ENCODE measurements around the gene CXorf58. TPM values are rescaled to one million over a fixed set of nuclear protein-coding genes. Genes with fewer than 3 reads are reported as not detected.
"Not testable (repeated sequence)": the region's sequence is repeated elsewhere in the genome, so short reads cannot be mapped to it uniquely, and the experiment has no call there.

CXorf58 gene
- total RNA-seq, result not detected in 2 replicates
- polyA plus RNA-seq, result not detected in 2 replicates
- polyA plus RNA-seq (2011; cell fraction: cytosol; rRNA removed), result not detected in 2 replicates
- polyA plus RNA-seq (2011; cell fraction: nucleus; rRNA removed), result not detected in 2 replicates
- not detected in 2 replicates for polyA plus RNA-seq (2012)
- polyA minus RNA-seq, result not detected in 2 replicates
- polyA minus RNA-seq (2011; cell fraction: cytosol; rRNA and poly(A)+ RNA removed), result not detected
- polyA minus RNA-seq (2011; cell fraction: nucleus; rRNA and poly(A)+ RNA removed), result not detected in 2 replicates
- Bru-seq, nascent RNA, result percentile 9 among the genes with signal in this experiment
- BruChase-seq, experiment 1, labeled RNA remaining after a 6-hour chase, result percentile 3 among the genes with signal in this experiment
- percentile 6 among the genes with signal in this experiment for BruChase-seq, experiment 2, labeled RNA remaining after a 2-hour chase
- long read RNA-seq, result 0 reads

DNA sequence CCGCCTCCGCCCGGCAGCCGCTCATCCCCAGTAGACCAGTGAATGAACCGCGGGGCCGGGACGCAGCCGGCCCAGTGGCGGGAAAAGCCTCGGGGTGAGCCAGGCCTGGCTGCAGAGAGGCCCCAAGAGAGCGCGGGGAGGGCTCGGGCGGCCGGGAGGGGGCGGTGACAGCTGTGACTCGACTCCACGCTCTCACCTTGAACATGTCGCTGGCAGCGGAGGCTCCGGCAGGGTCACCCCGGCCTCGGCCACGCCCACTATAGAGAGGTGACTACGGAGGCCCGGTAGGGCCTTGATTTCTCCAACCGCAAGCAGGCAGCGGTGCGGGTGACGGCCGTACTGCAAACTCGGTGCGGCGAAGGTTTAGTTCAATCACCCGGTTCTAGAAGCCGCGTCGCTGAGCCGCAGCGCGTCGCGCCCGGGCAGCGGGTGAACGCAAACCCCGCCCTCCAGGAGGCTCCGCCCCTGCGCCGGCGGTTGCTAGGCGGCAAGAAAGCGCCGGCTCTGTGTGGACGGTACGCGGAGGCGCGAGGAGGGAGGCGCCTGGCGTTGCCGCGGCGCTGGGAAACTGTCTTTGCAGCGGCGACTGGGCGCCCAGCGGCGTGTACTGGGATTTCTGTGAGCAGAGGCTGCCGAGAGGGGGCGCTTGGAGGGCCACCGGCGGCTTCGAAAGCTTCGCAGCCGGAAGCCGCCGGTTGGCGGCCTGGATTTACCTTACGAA, at the start of gene CXorf58, which contains the start of gene APOO:
Gene CXorf58, plus strand, starts transcription at position 509 of the 721 bp plus-strand sequence. CDS start 2,297 bp downstream, outside the sequence.
Gene APOO, minus strand, starts transcription at position 441 of the 721 bp plus-strand sequence. Its CDS starts 236 bp downstream, at position 205.
- BruUV-seq (replicated peaks), result TSS peak; percentile 33
- Histone ChIP-seq H3K27me3 (ENCODE audit: control insufficient read depth in 2 of 2, insufficient read depth in 2 of 2, low read length in 2 of 2) (no peaks in the 10 kb centered on the region), H3K4me3 (replicated peaks in 1 of 3; ENCODE audit: insufficient read depth in 1 of 3, low read depth in 1 of 3, low read length in 3 of 3) (peak within 1 kb of the TSS; percentile 51 to 82 (median 72)), H3K4me2 (ENCODE audit: insufficient read depth, low read length) (peak within 1 kb of the TSS; percentile 83), H2AFZ (ENCODE audit: low read depth, low read length) (peak within 1 kb of the TSS; percentile 61), H3K9me1 (replicated peaks; ENCODE audit: control insufficient read depth, extremely low read depth, insufficient read depth, low read length) (no peaks in the 10 kb centered on the region), H3K36me3 (ENCODE audit: control insufficient read depth in 2 of 2, extremely low read depth in 1 of 2, insufficient read depth in 2 of 2, low read length in 2 of 2) (no peaks in the 10 kb centered on the region), H4K20me1 (replicated peaks; ENCODE audit: control insufficient read depth, extremely low read depth, insufficient read depth, low read length) (no peaks in the 10 kb centered on the region), H3K4me1 (ENCODE audit: control insufficient read depth, extremely low read depth, insufficient read depth, low read length) (peaks cover 5% of the 10 kb centered on the region), H3K9ac (replicated peaks; ENCODE audit: extremely low read depth, insufficient read depth, low read length) (peak within 1 kb of the TSS; percentile 84), H3K27ac (ENCODE audit: insufficient read depth, low read depth, low read length) (peak within 1 kb of the TSS; percentile 68), H3K9me3 (replicated peaks; ENCODE audit: control insufficient read depth, insufficient read depth, low read length) (no peaks in the 10 kb centered on the region), H3K79me2 (ENCODE audit: control insufficient read depth, insufficient read depth, low read length) (peaks cover 4% of the 10 kb centered on the region)
- intact Hi-C loops (cut with micrococcal nuclease), result loop anchor here (1.0 to 10.0 kb wide), 4 partner anchors 118 to 335 kb away; partner anchors contain the start of gene EIF2S3
- DNase-seq (ENCODE audit: low read depth, low spot score), result peak; percentile 91
- ChIA-PET CTCF (interaction anchor here (0.6 to 3.7 kb wide), 8 partner anchors 13 to 952 kb away, joined by 3 to 41 read pairs (median 4); partner anchors contain the start of genes ACOT9 and EIF2S3), POLR2A (interaction anchor here (1.5 kb wide), 1 partner anchor 125 kb away, joined by 5 read pairs; the partner anchor contains the start of gene SAT1)
- dilution Hi-C loops (cut with MboI; ENCODE audit: extremely low pct_ligation_motif_present, low sequenced_read_pairs), result no loop called here
- peak; percentile 85 for FAIRE-seq
- TF ChIP-seq POLR2A (IDR thresholded peaks at IDR 0.05; ENCODE audit: low read depth, low read length) (peak; percentile 39), JUN (IDR thresholded peaks at IDR 0.05; ENCODE audit: borderline replicate concordance, insufficient read depth, insufficient read length, low read depth) (no peak)
- TF ChIP-seq, protein P1, sequence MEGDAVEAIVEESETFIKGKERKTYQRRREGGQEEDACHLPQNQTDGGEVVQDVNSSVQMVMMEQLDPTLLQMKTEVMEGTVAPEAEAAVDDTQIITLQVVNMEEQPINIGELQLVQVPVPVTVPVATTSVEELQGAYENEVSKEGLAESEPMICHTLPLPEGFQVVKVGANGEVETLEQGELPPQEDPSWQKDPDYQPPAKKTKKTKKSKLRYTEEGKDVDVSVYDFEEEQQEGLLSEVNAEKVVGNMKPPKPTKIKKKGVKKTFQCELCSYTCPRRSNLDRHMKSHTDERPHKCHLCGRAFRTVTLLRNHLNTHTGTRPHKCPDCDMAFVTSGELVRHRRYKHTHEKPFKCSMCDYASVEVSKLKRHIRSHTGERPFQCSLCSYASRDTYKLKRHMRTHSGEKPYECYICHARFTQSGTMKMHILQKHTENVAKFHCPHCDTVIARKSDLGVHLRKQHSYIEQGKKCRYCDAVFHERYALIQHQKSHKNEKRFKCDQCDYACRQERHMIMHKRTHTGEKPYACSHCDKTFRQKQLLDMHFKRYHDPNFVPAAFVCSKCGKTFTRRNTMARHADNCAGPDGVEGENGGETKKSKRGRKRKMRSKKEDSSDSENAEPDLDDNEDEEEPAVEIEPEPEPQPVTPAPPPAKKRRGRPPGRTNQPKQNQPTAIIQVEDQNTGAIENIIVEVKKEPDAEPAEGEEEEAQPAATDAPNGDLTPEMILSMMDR (IDR thresholded peaks at IDR 0.05; ENCODE audit: extremely low read depth in 1 of 2, insufficient read depth in 1 of 2, low read depth in 1 of 2, low read length in 2 of 2), result peak; percentile 71 to 83
- TF ChIP-seq, protein P2, sequence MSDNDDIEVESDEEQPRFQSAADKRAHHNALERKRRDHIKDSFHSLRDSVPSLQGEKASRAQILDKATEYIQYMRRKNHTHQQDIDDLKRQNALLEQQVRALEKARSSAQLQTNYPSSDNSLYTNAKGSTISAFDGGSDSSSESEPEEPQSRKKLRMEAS (IDR thresholded peaks at IDR 0.05; ENCODE audit: insufficient read depth, insufficient read length), result peak; percentile 3

DNA sequence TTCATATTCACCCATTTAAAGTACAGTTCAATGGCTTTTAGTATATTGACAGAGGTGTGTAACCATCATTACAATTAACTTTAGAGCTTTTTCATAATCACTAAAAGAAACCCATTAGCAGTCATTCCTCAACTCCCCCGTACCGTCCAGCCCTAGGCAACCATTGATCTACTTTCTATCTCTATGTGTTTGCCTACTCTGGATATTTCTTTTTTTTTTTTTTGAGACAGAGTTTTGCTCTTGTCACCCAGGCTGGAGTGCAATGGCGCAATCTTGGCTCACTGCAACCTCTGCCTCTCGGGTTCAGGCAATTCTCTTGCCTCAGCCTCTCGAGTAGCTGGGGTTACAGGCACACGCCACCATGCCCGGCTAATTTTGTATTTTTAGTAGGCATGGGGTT, 48.6 kb upstream of the CXorf58 start:
- intact Hi-C loops (cut with micrococcal nuclease); FAIRE-seq; H2AFZ ChIP-seq (ENCODE audit: low read depth, low read length); BruUV-seq (replicated peaks); H3K9ac ChIP-seq (replicated peaks; ENCODE audit: extremely low read depth, insufficient read depth, low read length); H3K4me2 ChIP-seq (ENCODE audit: insufficient read depth, low read length); H3K9me3 ChIP-seq (replicated peaks; ENCODE audit: control insufficient read depth, insufficient read depth, low read length); H3K4me1 ChIP-seq (ENCODE audit: control insufficient read depth, extremely low read depth, insufficient read depth, low read length); H3K9me1 ChIP-seq (replicated peaks; ENCODE audit: control insufficient read depth, extremely low read depth, insufficient read depth, low read length); H3K79me2 ChIP-seq (ENCODE audit: control insufficient read depth, insufficient read depth, low read length); H3K4me3 ChIP-seq (replicated peaks in 1 of 3; ENCODE audit: insufficient read depth in 1 of 3, low read depth in 1 of 3, low read length in 3 of 3); DNase-seq (ENCODE audit: low read depth, low spot score); H3K27ac ChIP-seq (ENCODE audit: insufficient read depth, low read depth, low read length); dilution Hi-C loops (cut with MboI; ENCODE audit: extremely low pct_ligation_motif_present, low sequenced_read_pairs); POLR2A ChIA-PET; CTCF ChIA-PET; H3K36me3 ChIP-seq (ENCODE audit: control insufficient read depth in 2 of 2, extremely low read depth in 1 of 2, insufficient read depth in 2 of 2, low read length in 2 of 2); H3K27me3 ChIP-seq (ENCODE audit: control insufficient read depth in 2 of 2, insufficient read depth in 2 of 2, low read length in 2 of 2); H4K20me1 ChIP-seq (replicated peaks; ENCODE audit: control insufficient read depth, extremely low read depth, insufficient read depth, low read length): not testable (repeated sequence)

Measured in endothelial cell of umbilical vein (primary cell).